ENCODE data around the gene SKP1. TPM values are rescaled to one million over a fixed set of nuclear protein-coding genes. Genes with fewer than 3 reads are reported as not detected.

Gene SKP1
- total RNA-seq, 1 donor from 2014 or later = 352 TPM

DNA sequence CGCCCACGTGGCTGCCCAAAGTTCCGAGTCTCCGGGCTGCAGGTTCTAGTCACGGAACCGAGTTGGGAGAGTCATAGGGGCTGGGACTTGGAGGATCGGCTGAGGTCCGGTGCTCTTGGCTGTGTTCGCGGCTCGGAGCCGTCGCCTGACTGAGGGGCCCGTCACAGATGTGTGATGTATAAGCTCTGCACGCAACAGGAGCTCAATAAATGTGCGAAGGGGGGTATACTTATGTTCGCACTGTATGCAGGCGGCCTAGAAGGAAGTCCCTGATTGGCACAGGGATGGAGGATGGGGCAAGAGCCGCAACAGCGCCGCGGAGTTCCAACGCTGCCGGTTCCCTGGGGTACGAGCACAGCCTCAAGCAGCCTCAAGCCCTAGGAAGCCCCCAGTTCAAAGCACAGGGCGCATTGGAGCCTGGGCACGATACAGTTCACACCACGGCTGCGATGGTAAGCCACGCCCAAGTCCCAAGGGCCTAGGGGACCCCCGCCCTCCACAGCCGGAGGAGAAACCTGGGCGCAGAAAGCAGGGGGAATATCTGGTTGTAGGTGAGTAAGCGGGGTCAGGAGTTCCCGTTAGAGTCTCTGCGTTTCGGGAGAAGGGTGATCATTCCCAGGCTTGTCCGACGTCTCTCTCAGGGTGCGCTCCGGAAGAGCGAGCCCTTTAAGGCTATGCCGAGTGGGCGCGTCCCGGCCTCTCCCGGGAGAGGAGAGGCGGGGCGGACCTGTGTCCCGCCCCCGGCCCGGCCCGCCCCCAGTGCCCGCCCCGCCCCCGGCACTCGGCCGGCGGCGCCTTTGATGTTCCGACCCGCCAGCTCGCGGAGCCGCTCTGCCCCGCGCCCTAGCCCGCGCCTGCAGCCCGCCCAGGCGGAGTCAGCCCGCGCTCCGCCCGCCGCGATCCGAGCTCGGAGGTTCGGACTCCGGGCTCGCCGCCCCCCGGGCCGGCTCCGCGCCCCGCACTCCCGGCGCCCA is 62.6 kb downstream of the SKP1 start, which contains the start of gene TCF7:
Gene TCF7 (plus strand): TSS at position 780 of the 974 bp plus-strand sequence. CDS start 226 bp downstream, outside the sequence.
- Mint-ChIP-seq H3K4me3 (peak within 1 kb of the TSS; percentile 76), H3K4me1 (peaks cover 13% of the 10 kb centered on the region), H3K27me3 (ENCODE audit: low read depth) (peaks cover 46% of the 10 kb centered on the region), H3K9me3 (no peaks in the 10 kb centered on the region), H3K36me3 (no peaks in the 10 kb centered on the region), H3K27ac (no peak within 1 kb of the TSS)
- DNase-seq (ENCODE audit: low spot score in 2 of 2, unreplicated experiment in 2 of 2) = peak; percentile 73 to 79
- TF ChIP-seq, protein P1, sequence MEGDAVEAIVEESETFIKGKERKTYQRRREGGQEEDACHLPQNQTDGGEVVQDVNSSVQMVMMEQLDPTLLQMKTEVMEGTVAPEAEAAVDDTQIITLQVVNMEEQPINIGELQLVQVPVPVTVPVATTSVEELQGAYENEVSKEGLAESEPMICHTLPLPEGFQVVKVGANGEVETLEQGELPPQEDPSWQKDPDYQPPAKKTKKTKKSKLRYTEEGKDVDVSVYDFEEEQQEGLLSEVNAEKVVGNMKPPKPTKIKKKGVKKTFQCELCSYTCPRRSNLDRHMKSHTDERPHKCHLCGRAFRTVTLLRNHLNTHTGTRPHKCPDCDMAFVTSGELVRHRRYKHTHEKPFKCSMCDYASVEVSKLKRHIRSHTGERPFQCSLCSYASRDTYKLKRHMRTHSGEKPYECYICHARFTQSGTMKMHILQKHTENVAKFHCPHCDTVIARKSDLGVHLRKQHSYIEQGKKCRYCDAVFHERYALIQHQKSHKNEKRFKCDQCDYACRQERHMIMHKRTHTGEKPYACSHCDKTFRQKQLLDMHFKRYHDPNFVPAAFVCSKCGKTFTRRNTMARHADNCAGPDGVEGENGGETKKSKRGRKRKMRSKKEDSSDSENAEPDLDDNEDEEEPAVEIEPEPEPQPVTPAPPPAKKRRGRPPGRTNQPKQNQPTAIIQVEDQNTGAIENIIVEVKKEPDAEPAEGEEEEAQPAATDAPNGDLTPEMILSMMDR (IDR thresholded peaks at IDR 0.05; ENCODE audit: unreplicated experiment) = no peak

DNA sequence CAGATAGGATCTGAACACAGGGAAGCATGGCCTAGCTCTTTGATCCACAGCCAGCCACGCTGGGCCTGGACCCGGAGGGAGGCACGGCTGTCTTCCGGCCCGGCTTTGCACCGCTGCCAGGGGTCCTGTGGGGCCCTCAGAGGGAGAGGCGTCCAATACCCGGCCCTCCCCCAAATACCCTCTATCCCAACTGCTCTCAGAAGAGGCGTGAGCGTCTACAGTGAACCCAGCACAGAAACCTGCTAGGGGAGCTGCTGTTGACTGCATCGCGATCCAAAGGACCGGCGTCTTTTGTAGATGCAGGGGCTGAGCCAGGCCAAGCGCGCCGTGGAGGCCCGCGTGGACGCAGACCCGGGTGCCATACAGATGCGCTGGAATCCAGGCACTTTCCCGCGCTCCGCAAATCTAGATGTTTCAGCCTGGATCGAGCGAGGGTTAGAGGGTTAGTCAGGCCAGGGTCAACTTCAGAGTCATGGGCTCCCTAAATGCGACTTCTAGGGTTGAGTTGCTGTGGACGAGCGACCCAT is 63.3 kb downstream of the SKP1 start:
- H3K27me3 Mint-ChIP-seq (ENCODE audit: low read depth) = peaks cover 47% of the 10 kb centered on the region
- H3K9me3 Mint-ChIP-seq = no peaks in the 10 kb centered on the region
- H3K4me1 Mint-ChIP-seq = peaks cover 13% of the 10 kb centered on the region
- no peak for DNase-seq (ENCODE audit: low spot score in 2 of 2, unreplicated experiment in 2 of 2)
- H3K4me3 Mint-ChIP-seq = peak overlapping the region; percentile 76
- H3K36me3 Mint-ChIP-seq = no peaks in the 10 kb centered on the region
- no peak overlapping the region for H3K27ac Mint-ChIP-seq
- TF ChIP-seq, protein P1 (IDR thresholded peaks at IDR 0.05; ENCODE audit: unreplicated experiment) = no peak

DNA sequence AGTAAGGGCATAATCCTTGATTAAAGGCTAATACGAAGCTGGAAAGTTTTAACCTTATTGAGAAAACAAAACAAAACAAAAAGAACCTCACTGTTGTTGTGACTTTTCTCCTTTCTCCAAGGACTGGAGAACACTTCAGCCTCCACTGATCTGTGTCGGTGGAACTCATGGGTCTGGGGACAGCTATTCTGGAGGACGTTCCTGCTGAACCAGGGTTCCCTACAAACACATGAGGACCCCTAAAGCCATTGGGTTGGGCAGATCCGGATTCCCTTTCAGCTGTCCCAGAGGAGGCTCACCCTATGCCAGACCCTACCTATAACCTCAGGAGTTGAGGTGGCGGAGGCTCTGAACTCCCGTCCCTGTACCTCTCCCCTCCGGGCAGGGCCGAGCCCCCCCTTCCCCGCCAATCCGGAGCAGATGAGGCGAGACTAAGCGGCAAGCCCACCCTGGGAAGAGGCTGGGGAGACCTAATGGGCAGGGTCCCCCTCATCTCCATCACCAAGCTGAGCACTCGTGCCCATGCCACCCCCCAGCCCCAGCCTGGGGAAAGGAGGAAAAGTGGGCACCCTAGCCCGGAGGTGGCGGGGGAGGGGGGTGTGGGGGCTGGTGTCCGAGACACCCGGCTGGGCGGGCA is 63.9 kb downstream of the SKP1 start:
- DNase-seq (ENCODE audit: low spot score in 2 of 2, unreplicated experiment in 2 of 2) = no peak
- Mint-ChIP-seq H3K27me3 (ENCODE audit: low read depth) (peaks cover 51% of the 10 kb centered on the region), H3K27ac (no peak overlapping the region), H3K9me3 (no peaks in the 10 kb centered on the region), H3K4me1 (peaks cover 13% of the 10 kb centered on the region), H3K4me3 (no peak overlapping the region), H3K36me3 (no peaks in the 10 kb centered on the region)
- TF ChIP-seq, protein P1 (IDR thresholded peaks at IDR 0.05; ENCODE audit: unreplicated experiment) = no peak

DNA sequence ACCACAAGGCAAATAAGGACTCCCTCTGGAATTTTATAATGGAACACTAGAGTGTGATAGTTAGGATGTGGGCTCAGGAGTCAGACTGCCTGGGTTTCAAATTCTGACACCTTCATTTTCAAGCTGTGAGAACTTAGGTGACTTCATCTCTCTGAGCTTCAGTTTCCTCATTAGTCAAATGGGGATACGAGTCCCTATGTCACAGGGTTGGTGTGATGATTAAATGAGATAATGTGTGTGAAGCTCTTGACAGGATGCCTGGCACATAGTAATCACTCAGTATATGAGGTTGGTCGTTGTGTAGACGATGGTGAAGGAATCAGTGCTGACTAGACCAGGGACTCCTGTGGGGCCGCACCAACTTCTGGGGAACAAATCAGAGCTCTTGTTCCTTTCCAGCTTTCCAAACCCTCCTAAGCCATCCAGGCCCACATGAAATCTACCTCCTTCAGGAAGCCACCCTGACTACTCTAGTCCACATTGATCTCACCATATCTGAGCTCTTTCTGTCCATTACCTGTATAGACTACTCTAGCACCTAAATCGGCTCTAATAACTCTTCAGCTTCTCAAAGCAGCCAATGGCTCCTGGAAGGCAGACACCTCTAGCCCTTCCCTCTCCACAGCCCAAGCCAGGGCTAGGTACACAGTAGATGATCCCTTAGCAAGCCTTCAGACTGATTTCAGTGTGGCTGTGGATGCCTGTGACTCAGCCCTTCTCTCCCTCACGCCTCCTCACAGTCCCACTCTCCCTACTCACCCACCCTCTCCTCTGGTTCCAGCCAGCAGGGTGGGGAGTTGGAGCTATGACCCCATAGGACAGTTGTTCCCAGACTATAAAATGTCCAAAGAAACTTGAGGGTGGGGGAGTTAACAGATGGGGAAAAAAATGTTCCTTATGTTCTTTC is 64.8 kb downstream of the SKP1 start:
- H3K4me1 Mint-ChIP-seq = peaks cover 16% of the 10 kb centered on the region
- no peaks in the 10 kb centered on the region for H3K36me3 Mint-ChIP-seq
- H3K9me3 Mint-ChIP-seq = no peaks in the 10 kb centered on the region
- no peak overlapping the region for H3K27ac Mint-ChIP-seq
- peaks cover 58% of the 10 kb centered on the region for H3K27me3 Mint-ChIP-seq (ENCODE audit: low read depth)
- TF ChIP-seq, protein P1 (IDR thresholded peaks at IDR 0.05; ENCODE audit: unreplicated experiment) = no peak
- no peak overlapping the region for H3K4me3 Mint-ChIP-seq
- DNase-seq (ENCODE audit: low spot score in 2 of 2, unreplicated experiment in 2 of 2) = no peak

DNA sequence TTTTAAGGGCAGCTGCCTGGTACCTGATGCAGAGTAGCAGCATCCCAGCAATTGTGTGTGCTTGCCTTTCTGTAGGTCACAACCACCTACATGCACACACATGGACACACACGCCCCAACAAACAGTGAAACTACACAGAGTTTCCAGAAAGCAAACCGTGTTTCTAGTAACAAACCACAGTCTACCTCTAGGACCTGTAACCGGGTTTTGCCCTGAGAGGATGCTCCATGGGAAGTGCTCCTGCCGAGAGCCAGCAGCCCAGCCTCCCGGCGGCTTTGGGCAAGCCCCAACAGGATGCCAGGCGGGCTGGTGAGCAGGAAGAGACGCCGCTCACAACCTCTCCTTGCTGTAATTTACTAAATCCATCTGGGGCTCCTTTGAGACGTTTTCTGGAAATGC is 66.4 kb downstream of the SKP1 start:
- no peak overlapping the region for H3K4me3 Mint-ChIP-seq
- no peak overlapping the region for H3K27ac Mint-ChIP-seq
- peaks cover 16% of the 10 kb centered on the region for H3K4me1 Mint-ChIP-seq
- peaks cover 55% of the 10 kb centered on the region for H3K27me3 Mint-ChIP-seq (ENCODE audit: low read depth)
- TF ChIP-seq, protein P1 (IDR thresholded peaks at IDR 0.05; ENCODE audit: unreplicated experiment) = no peak
- no peaks in the 10 kb centered on the region for H3K9me3 Mint-ChIP-seq
- DNase-seq (ENCODE audit: low spot score in 2 of 2, unreplicated experiment in 2 of 2) = no peak
- no peaks in the 10 kb centered on the region for H3K36me3 Mint-ChIP-seq

All from mesothelial cell of epicardium (in vitro differentiated cells).